WI38 (cell line): ENCODE data around the gene CLASP1.
"Not testable (repeated sequence)": the region's sequence is repeated elsewhere in the genome, so short reads cannot be mapped to it uniquely, and the experiment has no call there.

ENCODE experiments used
- H3K4me3 ChIP-seq: 2 replicates; pipeline ENCODE4 v1.5.1; 2011; ENCODE audit warnings: low read depth, mild to moderate bottlenecking, control low read depth, low read length
- CTCF ChIP-seq: IDR thresholded peaks from 2 replicates; pipeline ENCODE4 v1.5.1; 2012; ENCODE audit warnings: low read depth, mild to moderate bottlenecking, control low read depth, low read length

The CLASP1 gene

GRCh38 chr2:121565389-121566250 is 83.6 kb downstream of the CLASP1 start:
- TF ChIP-seq CTCF, result no peak
- no peak overlapping the region for H3K4me3 ChIP-seq

GRCh38 chr2:121564905-121565304 is 84.4 kb downstream of the CLASP1 start:
- H3K4me3 ChIP-seq, result no peak overlapping the region
- no peak for TF ChIP-seq CTCF

- H3K4me3 ChIP-seq, result not testable (repeated sequence)
These were observed 85.5 kb downstream of the CLASP1 start for GRCh38 chr2:121563754-121564153.

GRCh38 chr2:121562269-121563176 is 86.7 kb downstream of the CLASP1 start:
- TF ChIP-seq CTCF, result no peak
- no peak overlapping the region for H3K4me3 ChIP-seq

- no peak for TF ChIP-seq CTCF
- H3K4me3 ChIP-seq, result no peak overlapping the region
These were observed 87.5 kb downstream of the CLASP1 start for GRCh38 chr2:121561617-121562268.

GRCh38 chr2:121558329-121558728 is 90.9 kb downstream of the CLASP1 start:
- no peak for TF ChIP-seq CTCF
- no peak overlapping the region for H3K4me3 ChIP-seq

GRCh38 chr2:121555008-121555407 is 94.3 kb downstream of the CLASP1 start:
- H3K4me3 ChIP-seq, result no peak overlapping the region
- TF ChIP-seq CTCF, result no peak

GRCh38 chr2:121552477-121553180 is 96.6 kb downstream of the CLASP1 start:
- H3K4me3 ChIP-seq, result not testable (repeated sequence)
